NB4 (cell line): ENCODE measurements around the gene PLXNC1.

ENCODE experiments used
- DNase-seq: peaks from one replicate; pipeline ENCODE4 v3.0.0; 2010; ENCODE audit warnings: low read depth
- H3K4me3 ChIP-seq: one replicate; pipeline ENCODE4 v1.5.1; 2011; ENCODE audit warnings: mild to moderate bottlenecking, low read depth, low read length, moderate library complexity
- MYC ChIP-seq: IDR thresholded peaks from 2 replicates; pipeline ENCODE4 v1.6.1; 2011; ENCODE audit warnings: low read depth, low read length
- POLR2A ChIP-seq: IDR thresholded peaks from 2 replicates; pipeline ENCODE4 v1.6.1; 2011; ENCODE audit warnings: mild to moderate bottlenecking; ENCODE audit not compliant: insufficient read length; ENCODE audit errors: extremely low read depth
- TF ChIP-seq, protein P1 (sequence below): IDR thresholded peaks from one replicate; pipeline ENCODE4 v1.5.1; 2012; ENCODE audit warnings: low read depth, low read length
- TF ChIP-seq, protein P2 (sequence below): IDR thresholded peaks from 2 replicates; pipeline ENCODE4 v1.6.1; 2011; ENCODE audit warnings: low read depth, low read length

Gene PLXNC1

DNA sequence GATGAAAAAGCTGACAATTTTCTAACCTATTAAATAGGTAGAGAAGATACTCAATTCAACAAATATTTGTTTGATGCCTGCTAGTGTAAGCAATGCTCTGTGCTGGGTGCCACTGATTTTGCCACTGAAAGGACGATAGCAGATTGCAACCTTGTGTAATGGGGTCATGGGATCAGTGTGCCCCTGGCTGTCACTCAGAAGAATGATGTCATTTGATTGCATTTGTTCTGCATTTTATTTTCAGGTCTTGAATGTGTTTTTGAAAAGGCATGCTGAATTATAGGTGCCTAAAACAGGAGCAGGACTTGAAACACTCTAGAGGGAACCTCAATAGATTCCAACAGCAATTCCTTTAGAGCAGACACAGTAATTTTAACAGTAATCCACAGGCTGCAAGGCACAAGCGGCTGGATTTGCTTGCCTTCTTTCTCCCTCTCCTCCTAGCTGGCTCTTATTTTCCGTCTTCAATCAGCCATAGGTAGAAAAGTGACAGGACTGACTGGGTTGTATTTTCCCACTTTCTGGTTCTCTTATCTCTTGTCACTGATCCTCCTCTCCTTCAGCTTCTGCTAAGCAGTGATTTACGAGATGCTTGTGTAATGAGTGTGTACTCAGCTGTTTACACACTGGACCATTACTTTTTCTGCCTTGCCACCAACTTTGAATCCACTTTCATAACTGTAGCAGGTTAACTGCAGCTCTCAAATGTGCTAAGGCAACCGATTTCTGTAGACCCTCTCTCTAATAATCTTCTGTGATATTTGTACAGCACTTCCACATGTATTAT lies 4.1 kb downstream of the PLXNC1 start:
- TF ChIP-seq POLR2A (no peak), MYC (no peak)
- TF ChIP-seq, protein P1, sequence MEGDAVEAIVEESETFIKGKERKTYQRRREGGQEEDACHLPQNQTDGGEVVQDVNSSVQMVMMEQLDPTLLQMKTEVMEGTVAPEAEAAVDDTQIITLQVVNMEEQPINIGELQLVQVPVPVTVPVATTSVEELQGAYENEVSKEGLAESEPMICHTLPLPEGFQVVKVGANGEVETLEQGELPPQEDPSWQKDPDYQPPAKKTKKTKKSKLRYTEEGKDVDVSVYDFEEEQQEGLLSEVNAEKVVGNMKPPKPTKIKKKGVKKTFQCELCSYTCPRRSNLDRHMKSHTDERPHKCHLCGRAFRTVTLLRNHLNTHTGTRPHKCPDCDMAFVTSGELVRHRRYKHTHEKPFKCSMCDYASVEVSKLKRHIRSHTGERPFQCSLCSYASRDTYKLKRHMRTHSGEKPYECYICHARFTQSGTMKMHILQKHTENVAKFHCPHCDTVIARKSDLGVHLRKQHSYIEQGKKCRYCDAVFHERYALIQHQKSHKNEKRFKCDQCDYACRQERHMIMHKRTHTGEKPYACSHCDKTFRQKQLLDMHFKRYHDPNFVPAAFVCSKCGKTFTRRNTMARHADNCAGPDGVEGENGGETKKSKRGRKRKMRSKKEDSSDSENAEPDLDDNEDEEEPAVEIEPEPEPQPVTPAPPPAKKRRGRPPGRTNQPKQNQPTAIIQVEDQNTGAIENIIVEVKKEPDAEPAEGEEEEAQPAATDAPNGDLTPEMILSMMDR = no peak
- TF ChIP-seq, protein P2, sequence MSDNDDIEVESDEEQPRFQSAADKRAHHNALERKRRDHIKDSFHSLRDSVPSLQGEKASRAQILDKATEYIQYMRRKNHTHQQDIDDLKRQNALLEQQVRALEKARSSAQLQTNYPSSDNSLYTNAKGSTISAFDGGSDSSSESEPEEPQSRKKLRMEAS = no peak
- DNase-seq = no peak
- no peak overlapping the region for H3K4me3 ChIP-seq

DNA sequence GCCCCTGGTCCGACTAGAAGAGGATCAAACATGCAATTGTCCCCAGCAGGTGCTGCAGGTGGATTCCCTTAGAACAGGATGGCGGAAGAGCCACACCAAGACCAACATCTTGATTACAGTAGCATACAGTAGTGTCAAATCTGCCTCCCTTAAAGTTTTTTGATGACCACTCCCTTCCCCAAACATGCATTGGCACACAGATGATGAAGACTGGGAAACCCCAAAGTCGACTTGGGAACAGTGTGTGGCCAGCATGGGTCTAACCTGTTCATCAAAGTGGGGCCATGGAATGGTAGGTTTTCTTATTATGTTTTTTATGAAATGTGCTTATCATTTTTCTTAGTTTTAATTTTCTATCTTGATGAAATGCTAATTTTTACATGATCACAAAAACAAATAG lies 8.8 kb downstream of the PLXNC1 start:
- no peak for DNase-seq
- no peak overlapping the region for H3K4me3 ChIP-seq
- no peak for TF ChIP-seq MYC
- TF ChIP-seq, protein P1 = no peak
- no peak for TF ChIP-seq POLR2A
- TF ChIP-seq, protein P2 = no peak

DNA sequence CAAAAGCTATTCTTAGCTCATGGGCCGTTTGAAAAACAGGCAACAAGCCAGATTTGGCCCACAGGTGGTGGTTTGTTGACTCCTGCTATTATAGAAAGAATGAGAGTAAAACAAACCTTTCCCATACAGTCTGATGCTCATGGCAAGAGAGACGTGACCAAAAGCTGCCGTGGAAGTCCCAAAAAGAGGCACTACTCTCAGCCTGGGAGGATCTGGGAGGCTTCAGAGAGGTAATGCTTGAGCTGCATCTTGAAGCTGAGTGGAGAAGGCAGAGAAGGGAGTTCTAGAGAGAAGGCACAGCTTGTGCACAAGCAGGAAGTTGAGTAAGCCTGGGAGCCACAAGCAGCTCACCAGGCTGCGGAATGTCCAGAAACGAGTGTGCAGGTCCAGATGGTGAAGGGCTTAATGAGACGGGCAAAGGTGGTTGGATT lies 9.6 kb downstream of the PLXNC1 start:
- DNase-seq = peak; percentile 77
- TF ChIP-seq, protein P1 = no peak
- TF ChIP-seq, protein P2 = peak; percentile 66
- TF ChIP-seq MYC = peak; percentile 42; the same call in 1 of the 2 replicates
- H3K4me3 ChIP-seq = no peak overlapping the region

DNA sequence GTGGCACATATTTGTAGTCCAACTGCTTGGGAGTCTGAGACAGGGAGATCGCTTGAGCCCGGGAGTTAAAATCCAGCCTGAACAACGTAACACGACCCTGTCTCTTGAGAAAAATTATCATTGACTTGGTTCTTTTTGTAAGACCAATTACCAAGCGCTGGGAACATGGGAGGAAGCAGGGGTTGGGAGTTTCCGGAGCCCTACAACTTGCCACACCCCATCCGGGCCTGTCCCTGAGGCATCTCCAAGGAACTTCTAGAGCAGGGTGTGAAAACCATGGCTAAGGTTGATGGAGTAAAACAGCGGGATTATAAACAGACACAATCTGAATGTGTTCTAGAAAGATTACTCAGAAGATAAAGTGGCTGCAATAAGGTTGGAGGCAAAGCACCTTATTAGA lies 10.3 kb downstream of the PLXNC1 start:
- no peak overlapping the region for H3K4me3 ChIP-seq
- no peak for DNase-seq
- TF ChIP-seq MYC = no peak
- TF ChIP-seq, protein P1 = no peak
- no peak for TF ChIP-seq POLR2A
- TF ChIP-seq, protein P2 = no peak

DNA sequence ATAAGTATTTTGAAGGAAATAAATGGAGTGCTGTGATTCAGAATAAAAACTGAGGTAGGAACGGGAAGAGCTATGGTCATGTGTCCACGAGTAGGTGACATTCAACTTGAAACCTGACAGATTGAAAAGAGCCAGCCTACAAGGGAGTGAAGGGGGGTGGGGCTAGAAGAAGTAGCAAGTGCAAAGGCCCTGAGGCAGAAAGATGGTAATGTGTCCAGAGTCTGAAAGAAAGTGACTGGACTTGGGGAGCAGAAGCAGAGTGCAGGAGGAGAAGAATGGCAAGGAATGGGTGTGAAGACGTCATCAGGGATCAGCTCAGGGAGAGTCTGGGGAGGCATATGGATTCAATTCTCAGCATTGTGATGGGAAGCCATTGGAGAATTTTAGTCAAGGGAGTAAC lies 13.7 kb downstream of the PLXNC1 start:
- DNase-seq = no peak

More for the DNA sequence above, 13.7 kb downstream of the PLXNC1 start:
- TF ChIP-seq POLR2A (no peak), MYC (no peak)
- TF ChIP-seq, protein P2 = no peak
- TF ChIP-seq, protein P1 = no peak
- no peak overlapping the region for H3K4me3 ChIP-seq
